ENCODE measurements around the gene CDC42EP4.

Gene CDC42EP4

DNA sequence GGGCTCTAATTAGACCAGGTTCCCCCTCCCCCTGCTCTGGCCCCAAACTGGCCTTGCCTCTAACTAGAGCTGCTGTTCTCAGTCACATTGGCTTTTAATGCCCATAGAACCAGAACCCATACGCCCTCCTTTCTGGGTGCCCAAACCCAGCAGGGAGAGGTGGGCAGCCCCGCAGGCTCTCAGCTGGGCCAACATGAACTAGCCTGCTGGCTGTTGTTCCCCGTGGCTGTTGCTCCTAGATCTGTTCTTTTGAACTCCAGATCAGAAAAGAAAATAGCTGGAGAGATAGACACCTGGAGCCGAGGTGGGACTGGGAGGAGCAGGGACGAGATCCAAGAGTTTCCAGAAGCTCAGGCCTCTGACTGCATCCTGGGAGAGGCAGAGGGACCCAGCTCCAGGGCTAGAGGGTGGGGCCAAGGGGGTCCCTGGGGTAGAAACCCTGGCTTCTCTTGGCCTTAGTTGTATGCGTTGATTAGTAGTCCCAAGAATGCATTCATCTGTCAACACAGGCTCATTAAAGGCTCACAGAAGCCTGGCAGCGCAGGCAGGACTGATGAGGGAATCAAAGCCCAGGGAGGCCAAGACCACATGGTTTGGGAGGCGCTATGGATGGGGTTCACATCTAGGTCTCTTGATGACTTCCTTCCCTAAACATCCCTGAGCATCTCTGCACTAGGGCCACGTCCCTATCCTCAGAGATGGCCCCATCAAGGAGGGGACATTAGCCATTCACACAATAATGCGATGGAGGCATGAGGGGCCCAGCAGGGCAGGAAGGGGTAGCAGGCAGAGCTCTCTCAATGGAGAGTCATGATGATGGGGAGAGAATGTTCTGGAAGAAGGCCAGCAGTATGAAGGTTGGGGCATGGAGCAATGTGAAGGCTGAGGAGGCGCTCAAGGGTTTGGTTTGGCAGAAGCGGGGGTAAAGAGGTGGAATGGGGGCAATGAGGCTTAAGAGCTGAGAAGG, 48.8 kb downstream of the CDC42EP4 start:
- no peak overlapping the region for H3K4me3 ChIP-seq (ENCODE audit: low read depth, low read length)
- TF ChIP-seq, protein P1, sequence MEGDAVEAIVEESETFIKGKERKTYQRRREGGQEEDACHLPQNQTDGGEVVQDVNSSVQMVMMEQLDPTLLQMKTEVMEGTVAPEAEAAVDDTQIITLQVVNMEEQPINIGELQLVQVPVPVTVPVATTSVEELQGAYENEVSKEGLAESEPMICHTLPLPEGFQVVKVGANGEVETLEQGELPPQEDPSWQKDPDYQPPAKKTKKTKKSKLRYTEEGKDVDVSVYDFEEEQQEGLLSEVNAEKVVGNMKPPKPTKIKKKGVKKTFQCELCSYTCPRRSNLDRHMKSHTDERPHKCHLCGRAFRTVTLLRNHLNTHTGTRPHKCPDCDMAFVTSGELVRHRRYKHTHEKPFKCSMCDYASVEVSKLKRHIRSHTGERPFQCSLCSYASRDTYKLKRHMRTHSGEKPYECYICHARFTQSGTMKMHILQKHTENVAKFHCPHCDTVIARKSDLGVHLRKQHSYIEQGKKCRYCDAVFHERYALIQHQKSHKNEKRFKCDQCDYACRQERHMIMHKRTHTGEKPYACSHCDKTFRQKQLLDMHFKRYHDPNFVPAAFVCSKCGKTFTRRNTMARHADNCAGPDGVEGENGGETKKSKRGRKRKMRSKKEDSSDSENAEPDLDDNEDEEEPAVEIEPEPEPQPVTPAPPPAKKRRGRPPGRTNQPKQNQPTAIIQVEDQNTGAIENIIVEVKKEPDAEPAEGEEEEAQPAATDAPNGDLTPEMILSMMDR (IDR thresholded peaks at IDR 0.05; ENCODE audit: insufficient read depth, low read depth, low read length, missing control alignments) = no peak
- no peak for DNase-seq (ENCODE audit: low read depth)

DNA sequence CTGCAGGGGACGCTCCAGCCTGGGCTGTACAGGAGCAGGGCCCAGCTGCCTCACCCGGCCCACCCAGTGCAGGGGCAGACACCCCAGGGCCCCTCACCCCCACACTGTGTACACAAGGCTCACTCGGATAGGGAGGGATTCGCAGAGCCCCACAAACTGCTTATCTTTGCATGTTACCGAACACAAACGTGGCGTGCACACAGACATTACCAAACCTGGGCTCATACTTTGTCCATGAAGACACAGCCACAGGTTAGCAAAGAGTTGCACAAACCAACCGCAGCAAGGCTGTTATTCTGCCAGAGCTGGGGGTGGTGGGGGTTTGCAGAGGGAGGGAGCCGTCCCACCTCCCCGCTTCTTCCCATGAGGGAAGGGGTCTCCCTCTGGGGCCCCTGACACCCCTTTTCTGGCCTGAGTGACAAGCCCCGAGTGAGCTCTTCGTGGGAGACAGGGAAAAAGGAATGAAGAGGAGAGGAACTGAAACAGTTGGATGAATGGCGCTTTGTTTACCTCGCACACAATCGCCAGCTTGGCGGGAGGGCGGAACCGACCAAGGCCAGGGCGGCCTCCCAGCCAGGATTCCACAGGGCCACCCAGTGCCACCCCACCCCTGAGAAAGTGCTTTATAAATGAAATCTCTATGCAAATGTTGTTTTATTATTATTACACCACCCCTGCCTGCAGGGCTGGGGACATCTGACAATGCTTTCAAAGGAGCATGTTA, 49.7 kb downstream of the CDC42EP4 start:
- TF ChIP-seq, protein P1 (IDR thresholded peaks at IDR 0.05; ENCODE audit: insufficient read depth, low read depth, low read length, missing control alignments) = no peak
- no peak for DNase-seq (ENCODE audit: low read depth)
- H3K4me3 ChIP-seq (ENCODE audit: low read depth, low read length) = no peak overlapping the region

DNA sequence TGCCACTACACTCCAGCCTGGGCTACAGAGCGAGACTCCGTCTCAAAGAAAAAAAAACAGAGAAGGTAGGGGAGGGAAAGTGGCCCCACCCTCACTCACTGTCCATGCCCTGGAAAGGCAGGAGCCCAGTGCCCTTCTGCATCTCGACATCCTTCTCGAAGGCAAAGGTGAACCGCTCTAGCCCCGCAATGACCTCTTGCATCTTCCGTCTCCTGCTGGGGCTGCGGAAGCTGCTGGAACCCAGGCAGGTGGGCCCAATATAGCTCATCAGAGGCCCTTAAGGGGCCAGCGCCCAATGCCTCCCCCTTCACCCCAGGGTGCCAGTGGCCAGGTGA, 50.2 kb downstream of the CDC42EP4 start, which contains the start of gene CPSF4L:
CPSF4L (minus strand) TSS at position 264 of the 335 bp plus-strand sequence; CDS start at position 202, 62 bp downstream.
- TF ChIP-seq, protein P1 (IDR thresholded peaks at IDR 0.05; ENCODE audit: insufficient read depth, low read depth, low read length, missing control alignments) = no peak
- H3K4me3 ChIP-seq (ENCODE audit: low read depth, low read length) = no peak within 1 kb of the TSS
- DNase-seq (ENCODE audit: low read depth) = no peak

DNA sequence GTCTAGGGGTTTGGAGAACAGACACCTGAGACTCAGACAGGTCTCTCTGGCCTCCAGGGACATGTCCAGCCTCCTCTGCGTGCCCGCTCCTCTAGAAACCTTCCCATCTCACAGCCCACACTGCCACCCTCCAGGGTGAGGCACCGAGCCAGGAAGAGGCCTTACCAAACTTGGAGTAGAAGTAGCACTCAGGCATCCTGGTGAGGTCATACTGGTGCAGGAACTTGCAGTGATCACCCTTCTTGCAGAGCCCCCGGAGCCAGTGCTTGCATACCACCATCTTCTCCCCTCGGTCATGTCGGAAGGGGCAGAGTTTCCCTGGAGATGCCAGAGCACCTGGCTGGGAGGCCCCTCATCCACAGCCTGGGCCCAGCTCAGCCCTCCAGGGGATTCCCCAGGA, 54.3 kb downstream of the CDC42EP4 start:
- TF ChIP-seq, protein P1 (IDR thresholded peaks at IDR 0.05; ENCODE audit: insufficient read depth, low read depth, low read length, missing control alignments) = no peak
- no peak for DNase-seq (ENCODE audit: low read depth)
- no peak overlapping the region for H3K4me3 ChIP-seq (ENCODE audit: low read depth, low read length)

DNA sequence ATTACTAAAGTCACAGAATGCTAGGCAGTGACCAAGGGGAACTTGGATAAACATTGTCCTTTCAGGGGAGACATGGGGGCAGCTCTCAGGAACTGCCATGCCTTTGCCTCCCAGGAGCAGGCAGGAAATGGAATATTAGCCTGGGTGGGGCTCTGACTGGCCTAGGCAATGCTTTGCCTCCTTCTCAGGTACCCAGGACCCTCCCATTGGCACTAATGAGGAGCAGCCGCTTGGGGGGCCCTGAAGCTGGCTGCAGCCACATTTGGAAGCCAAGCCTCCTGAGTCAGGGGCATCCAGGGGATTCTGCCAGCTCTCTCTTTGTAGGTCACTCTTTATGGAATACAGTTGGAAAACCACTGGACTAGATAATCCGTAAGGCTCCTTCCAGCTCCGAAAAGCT, 55.6 kb downstream of the CDC42EP4 start:
- TF ChIP-seq, protein P1 (IDR thresholded peaks at IDR 0.05; ENCODE audit: insufficient read depth, low read depth, low read length, missing control alignments) = no peak
- DNase-seq (ENCODE audit: low read depth) = no peak
- no peak overlapping the region for H3K4me3 ChIP-seq (ENCODE audit: low read depth, low read length)

DNA sequence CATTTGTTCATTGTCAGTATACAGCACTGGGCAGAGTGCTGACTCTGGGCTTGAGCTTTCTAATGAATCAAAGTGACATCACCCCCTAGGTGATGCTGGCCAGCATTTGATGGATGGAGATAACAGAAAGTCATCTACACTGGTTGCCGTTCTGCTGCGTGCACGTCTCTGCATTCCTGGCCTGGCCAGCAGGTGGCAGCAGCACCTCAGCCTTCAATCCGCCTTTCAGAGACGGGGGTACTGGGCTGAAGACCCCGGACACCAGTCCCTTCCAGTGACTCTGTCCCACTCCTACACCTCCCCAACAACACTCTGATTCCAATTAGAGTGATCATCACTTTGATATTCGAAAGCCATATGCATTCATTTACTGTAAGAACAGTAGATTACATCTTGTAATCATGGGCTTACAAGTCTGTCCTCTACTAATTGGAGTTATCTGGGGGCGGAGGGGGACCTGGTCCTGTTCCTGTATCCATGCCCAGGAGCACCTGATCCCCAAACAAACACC, 56.1 kb downstream of the CDC42EP4 start:
- DNase-seq (ENCODE audit: low read depth) = peak; percentile 66
- no peak overlapping the region for H3K4me3 ChIP-seq (ENCODE audit: low read depth, low read length)
- TF ChIP-seq, protein P1 (IDR thresholded peaks at IDR 0.05; ENCODE audit: insufficient read depth, low read depth, low read length, missing control alignments) = peak; percentile 95

Measured in GM12865 (cell line).